ENCODE measurements around the gene SCAMP1.

DNA sequence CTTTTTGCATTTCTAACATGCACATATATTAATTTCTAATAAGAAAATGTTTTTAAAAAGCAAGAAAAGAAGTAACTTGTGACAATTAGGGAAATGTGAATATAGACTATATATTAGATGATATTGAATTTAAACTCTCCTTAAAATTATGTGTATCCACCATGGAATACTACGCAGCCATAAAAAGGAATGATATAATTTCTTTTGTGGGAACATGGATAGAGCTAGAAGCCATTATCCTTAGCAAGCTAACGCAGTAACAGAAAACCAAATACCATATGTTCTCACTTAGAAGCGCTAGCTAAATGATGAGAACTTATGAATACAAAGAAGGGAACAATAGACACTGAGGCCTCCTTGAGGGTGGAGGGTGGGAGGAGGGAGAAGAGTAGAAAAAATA, 42.1 kb upstream of the SCAMP1 start:
- TF ChIP-seq, protein P1, sequence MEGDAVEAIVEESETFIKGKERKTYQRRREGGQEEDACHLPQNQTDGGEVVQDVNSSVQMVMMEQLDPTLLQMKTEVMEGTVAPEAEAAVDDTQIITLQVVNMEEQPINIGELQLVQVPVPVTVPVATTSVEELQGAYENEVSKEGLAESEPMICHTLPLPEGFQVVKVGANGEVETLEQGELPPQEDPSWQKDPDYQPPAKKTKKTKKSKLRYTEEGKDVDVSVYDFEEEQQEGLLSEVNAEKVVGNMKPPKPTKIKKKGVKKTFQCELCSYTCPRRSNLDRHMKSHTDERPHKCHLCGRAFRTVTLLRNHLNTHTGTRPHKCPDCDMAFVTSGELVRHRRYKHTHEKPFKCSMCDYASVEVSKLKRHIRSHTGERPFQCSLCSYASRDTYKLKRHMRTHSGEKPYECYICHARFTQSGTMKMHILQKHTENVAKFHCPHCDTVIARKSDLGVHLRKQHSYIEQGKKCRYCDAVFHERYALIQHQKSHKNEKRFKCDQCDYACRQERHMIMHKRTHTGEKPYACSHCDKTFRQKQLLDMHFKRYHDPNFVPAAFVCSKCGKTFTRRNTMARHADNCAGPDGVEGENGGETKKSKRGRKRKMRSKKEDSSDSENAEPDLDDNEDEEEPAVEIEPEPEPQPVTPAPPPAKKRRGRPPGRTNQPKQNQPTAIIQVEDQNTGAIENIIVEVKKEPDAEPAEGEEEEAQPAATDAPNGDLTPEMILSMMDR (IDR thresholded peaks at IDR 0.05), result no peak
- no peak for TF ChIP-seq POLR2A (IDR thresholded peaks at IDR 0.05)

All from breast epithelium (tissue), 3 donors.